Kidney (tissue), 14 donors: Measurements from ENCODE around the gene ZBTB14. TPM values are rescaled to one million over a fixed set of nuclear protein-coding genes. Genes with fewer than 3 reads are reported as not detected.

Experiments
- DNase-seq, 5 donors: peaks; one replicate each; pipeline ENCODE4 v3.0.0-alpha.2; 2013 to 2020
- FAIRE-seq: peaks from 2 replicates; lab custom pipeline; 2012; peaks lifted over from hg19 to GRCh38; lab: Jason Lieb, UNC
- H3K27ac ChIP-seq, 2 donors: one replicate each; pipeline ENCODE4 v1.7.0; 2013; ENCODE audit warnings: low read depth in 2 of 2, low read length in 2 of 2, inconsistent platforms in 1 of 2
- H3K27me3 ChIP-seq: one replicate; pipeline ENCODE4 v1.7.1; 2013; ENCODE audit warnings: low read length, inconsistent platforms; ENCODE audit not compliant: control insufficient read depth, insufficient read depth
- H3K36me3 ChIP-seq, 3 donors: one replicate each; pipeline versions ENCODE4 v1.7.0 to v1.7.1; 2013; ENCODE audit warnings: low read length in 3 of 3, control low read depth in 1 of 3, inconsistent platforms in 1 of 3; ENCODE audit not compliant: insufficient read depth in 3 of 3, control insufficient read depth in 2 of 3
- H3K4me1 ChIP-seq, 3 donors: one replicate each; pipeline versions ENCODE4 v1.7.0 to v1.7.1; 2013; ENCODE audit warnings: low read length in 3 of 3, inconsistent platforms in 1 of 3, low read depth in 1 of 3; ENCODE audit not compliant: control insufficient read depth in 2 of 3, insufficient read depth in 2 of 3
- H3K4me3 ChIP-seq, 3 donors: one replicate each; pipeline versions ENCODE4 v1.7.0 to v1.8.1; 2013; ENCODE audit warnings: low read length in 3 of 3, control low read depth in 1 of 3, inconsistent platforms in 1 of 3
- H3K9ac ChIP-seq, 3 donors: one replicate each; pipeline versions ENCODE4 v1.7.0 to v1.7.1; 2013; ENCODE audit warnings: low read length in 3 of 3, control low read depth in 1 of 3, inconsistent platforms in 1 of 3
- H3K9me3 ChIP-seq, 3 donors: one replicate each; pipeline versions ENCODE4 v1.7.0 to v1.7.1; 2013; ENCODE audit warnings: low read length in 3 of 3, control low read depth in 1 of 3, inconsistent platforms in 1 of 3; ENCODE audit not compliant: control insufficient read depth in 2 of 3, insufficient read depth in 1 of 3
- intact Hi-C: fragments of 100-400 bp; cut with DNase I; formaldehyde crosslinking; loops from one replicate; pipeline ENCODE4 v1.11.1; 2022
- polyA plus RNA-seq: library from polyadenylated mRNA; stranded (reverse); fragments of 350-450 nt; fragmentation: Illumina TruSeq; extraction: RNeasy Lipid Tissue Mini Kit (QIAGEN cat#74804); gene quantifications from one replicate; pipeline ENCODE4 v1.2.3, GENCODE V29; 2014; ENCODE audit warnings: low read depth, low replicate concordance; ENCODE audit not compliant: insufficient read depth
- total RNA-seq: library from RNA; stranded (reverse); fragmentation: NEBNext Ultra II Directional; extraction: Animal tissue kit (Norgen Biotek cat#: 25700); gene quantifications from one replicate; pipeline ENCODE4 v1.2.1, GENCODE V29; 2021
- TF ChIP-seq, protein P1 (sequence below): IDR thresholded peaks from 3 replicates; pipeline ENCODE4 v1.5.1; 2012; ENCODE audit warnings: mild to moderate bottlenecking, moderate library complexity, borderline replicate concordance; ENCODE audit not compliant: insufficient read depth; ENCODE audit errors: extremely low read depth
- donor health status: control.
- donor health status: control.
- donor health status: control.
- donor health status: control.
- donor health status: control.
- donor health status: DM: yes; HTN: yes; CAD: no.
- donor health status: Normal renal cell carcinoma (clear cell type).

Gene ZBTB14
- total and polyA plus RNA-seq, 2 donors from 2014 or later = 6.7 to 17.5 TPM

DNA sequence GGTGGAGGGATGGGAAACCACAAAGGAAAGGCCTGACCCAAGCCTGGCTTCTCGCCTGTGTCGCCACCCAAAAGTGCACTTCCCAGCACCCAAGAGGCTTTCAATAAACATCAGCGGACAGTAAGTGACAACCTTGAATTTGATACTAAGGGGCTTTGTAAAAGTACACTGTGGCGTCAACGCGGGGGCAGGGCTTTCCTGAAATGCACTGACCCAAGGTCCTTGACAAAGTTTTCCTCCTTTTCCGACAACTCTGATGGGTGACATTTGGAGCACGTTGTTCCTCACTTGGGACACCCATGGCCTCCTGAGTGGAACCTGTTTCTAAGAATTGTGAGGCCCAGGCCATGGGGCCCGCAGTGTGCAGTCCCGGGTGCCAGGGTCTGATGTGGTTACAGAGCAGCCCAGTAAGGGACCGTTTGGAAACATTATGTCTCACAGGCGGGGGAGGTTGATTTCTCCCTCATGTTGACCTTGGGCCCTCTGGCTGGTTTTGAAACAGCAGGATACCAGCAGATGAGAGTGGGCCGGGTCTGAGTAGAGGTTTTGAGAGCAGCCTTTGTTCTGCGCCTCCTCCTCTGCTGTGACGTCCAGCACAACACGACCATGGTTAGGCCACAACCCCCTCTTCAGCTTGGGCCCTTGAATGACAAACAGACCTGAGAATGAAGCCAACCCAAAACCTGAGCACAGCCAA lies 2.8 kb upstream of the ZBTB14 start:
- Histone ChIP-seq H3K27me3 (peaks cover 2% of the 10 kb centered on the region), H3K4me3 (no peak overlapping the region), H3K9ac (no peak overlapping the region), H3K9me3 (no peaks in the 10 kb centered on the region), H3K27ac (no peak overlapping the region), H3K36me3 (no peaks in the 10 kb centered on the region), H3K4me1 (peaks cover 0 to 8% (median 3%) of the 10 kb centered on the region in 3 donors)
- DNase-seq (peak in 1 of 5 donors; percentile 38), FAIRE-seq (no peak)
- TF ChIP-seq, protein P1, sequence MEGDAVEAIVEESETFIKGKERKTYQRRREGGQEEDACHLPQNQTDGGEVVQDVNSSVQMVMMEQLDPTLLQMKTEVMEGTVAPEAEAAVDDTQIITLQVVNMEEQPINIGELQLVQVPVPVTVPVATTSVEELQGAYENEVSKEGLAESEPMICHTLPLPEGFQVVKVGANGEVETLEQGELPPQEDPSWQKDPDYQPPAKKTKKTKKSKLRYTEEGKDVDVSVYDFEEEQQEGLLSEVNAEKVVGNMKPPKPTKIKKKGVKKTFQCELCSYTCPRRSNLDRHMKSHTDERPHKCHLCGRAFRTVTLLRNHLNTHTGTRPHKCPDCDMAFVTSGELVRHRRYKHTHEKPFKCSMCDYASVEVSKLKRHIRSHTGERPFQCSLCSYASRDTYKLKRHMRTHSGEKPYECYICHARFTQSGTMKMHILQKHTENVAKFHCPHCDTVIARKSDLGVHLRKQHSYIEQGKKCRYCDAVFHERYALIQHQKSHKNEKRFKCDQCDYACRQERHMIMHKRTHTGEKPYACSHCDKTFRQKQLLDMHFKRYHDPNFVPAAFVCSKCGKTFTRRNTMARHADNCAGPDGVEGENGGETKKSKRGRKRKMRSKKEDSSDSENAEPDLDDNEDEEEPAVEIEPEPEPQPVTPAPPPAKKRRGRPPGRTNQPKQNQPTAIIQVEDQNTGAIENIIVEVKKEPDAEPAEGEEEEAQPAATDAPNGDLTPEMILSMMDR = no peak
- intact Hi-C loops = no loop called here

DNA sequence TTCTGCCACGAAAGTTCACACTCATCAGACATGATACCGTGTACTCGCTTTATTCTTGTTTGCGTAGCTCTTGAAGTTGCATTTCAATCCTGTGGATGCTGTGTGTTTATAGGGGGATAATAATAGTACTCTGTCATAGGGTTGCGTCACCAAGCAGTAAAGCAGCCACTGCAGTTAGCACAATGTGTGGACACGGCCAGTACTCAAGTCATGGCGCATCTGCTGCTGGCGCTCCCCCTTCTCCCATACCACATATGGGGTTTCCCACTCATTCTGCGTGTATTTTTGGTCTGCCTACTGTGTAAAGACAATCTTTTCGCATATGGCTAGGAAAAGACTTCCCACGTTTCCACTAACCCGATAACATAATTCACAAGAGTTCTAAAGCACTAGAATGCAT lies 2.1 kb upstream of the ZBTB14 start:
- Histone ChIP-seq H3K4me1 (peaks cover 0 to 8% (median 3%) of the 10 kb centered on the region in 3 donors), H3K27me3 (peaks cover 2% of the 10 kb centered on the region), H3K9ac (no peak overlapping the region), H3K4me3 (no peak overlapping the region), H3K36me3 (no peaks in the 10 kb centered on the region), H3K9me3 (no peaks in the 10 kb centered on the region), H3K27ac (no peak overlapping the region)
- TF ChIP-seq, protein P1 = no peak
- DNase-seq (no peak), FAIRE-seq (no peak)
- intact Hi-C loops = no loop called here

DNA sequence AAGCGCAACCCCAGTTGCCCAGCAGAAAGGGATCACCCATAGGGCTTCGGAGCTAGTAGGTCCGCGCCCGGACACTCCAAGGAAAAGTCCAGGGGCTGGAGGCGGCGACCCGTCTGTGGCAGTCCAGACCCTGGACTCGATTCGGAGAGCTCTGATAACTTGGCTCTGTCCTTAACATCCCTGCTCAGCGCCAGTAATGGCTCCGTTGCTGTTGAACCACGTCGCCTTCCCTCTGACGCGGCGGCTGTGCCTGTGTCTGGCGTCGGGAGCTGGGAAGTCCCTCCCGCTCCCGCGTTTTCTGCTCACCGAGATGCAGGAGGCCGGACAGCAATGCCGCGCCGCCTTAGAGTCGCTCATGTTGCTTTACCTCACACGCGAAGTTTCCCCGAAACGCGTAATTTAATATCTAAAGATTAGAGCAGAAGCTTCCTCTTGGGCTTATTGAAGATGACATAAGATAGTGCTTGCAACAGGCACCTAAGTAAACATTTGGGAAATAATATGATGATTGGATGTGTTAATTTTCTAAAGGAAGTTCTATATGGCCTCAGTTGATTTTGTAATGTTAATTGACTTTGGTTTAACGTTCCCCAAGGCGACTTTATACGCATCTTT lies 1.3 kb upstream of the ZBTB14 start:
- Histone ChIP-seq H3K9ac (peak overlapping the region; percentile 27 to 76 (median 50)), H3K4me1 (peaks cover 0 to 8% (median 3%) of the 10 kb centered on the region in 3 donors), H3K27me3 (peaks cover 2% of the 10 kb centered on the region), H3K27ac (peak overlapping the region; percentile 80 to 93), H3K9me3 (no peaks in the 10 kb centered on the region), H3K36me3 (no peaks in the 10 kb centered on the region), H3K4me3 (peak overlapping the region; percentile 64 to 78 (median 71))
- intact Hi-C loops = no loop called here
- FAIRE-seq (no peak), DNase-seq (peak; percentile 86 to 95 (median 92))
- TF ChIP-seq, protein P1 = no peak
